ENCODE measurements around the gene TBXA2R.

The TBXA2R gene

GRCh38 chr19:3620817-3621547 is 14.3 kb upstream of the TBXA2R start:
- H3K27me3 ChIP-seq (ENCODE audit: insufficient read depth, poor library complexity, severe bottlenecking), result no peaks in the 10 kb centered on the region
- no peak overlapping the region for H3K27ac ChIP-seq (replicated peaks)
- TF ChIP-seq SPI1 (IDR thresholded peaks at IDR 0.05; ENCODE audit: borderline replicate concordance, low read depth) (no peak), GABPA (IDR thresholded peaks at IDR 0.05; ENCODE audit: low read depth) (no peak), CTCF (IDR thresholded peaks at IDR 0.05; ENCODE audit: insufficient read depth, low read length) (no peak), POLR2AphosphoS5 (IDR thresholded peaks at IDR 0.05; ENCODE audit: low read depth) (no peak), REST (IDR thresholded peaks at IDR 0.05; ENCODE audit: insufficient replicate concordance, low read depth) (no peak)
- no peak for DNase-seq (ENCODE audit: low read depth in 1 of 2, low spot score in 1 of 2)
- no peak overlapping the region for H3K4me3 ChIP-seq (replicated peaks; ENCODE audit: insufficient read depth, low read length)

- TF ChIP-seq GABPA (IDR thresholded peaks at IDR 0.05; ENCODE audit: low read depth), result no peak
- no peak for TF ChIP-seq CTCF (IDR thresholded peaks at IDR 0.05; ENCODE audit: insufficient read depth, low read length)
- no peak for TF ChIP-seq POLR2AphosphoS5 (IDR thresholded peaks at IDR 0.05; ENCODE audit: low read depth)
- no peak for TF ChIP-seq SPI1 (IDR thresholded peaks at IDR 0.05; ENCODE audit: borderline replicate concordance, low read depth)
- no peak for DNase-seq (ENCODE audit: low read depth in 1 of 2, low spot score in 1 of 2)
- no peak overlapping the region for H3K4me3 ChIP-seq (replicated peaks; ENCODE audit: insufficient read depth, low read length)
- H3K27me3 ChIP-seq (ENCODE audit: insufficient read depth, poor library complexity, severe bottlenecking), result no peaks in the 10 kb centered on the region
- H3K27ac ChIP-seq (replicated peaks), result no peak overlapping the region
Observed at GRCh38 chr19:3620145-3620816, 13.6 kb upstream of the TBXA2R start.

- no peak overlapping the region for H3K4me3 ChIP-seq (replicated peaks; ENCODE audit: insufficient read depth, low read length)
- no peak for DNase-seq (ENCODE audit: low read depth in 1 of 2, low spot score in 1 of 2)
- H3K27me3 ChIP-seq (ENCODE audit: insufficient read depth, poor library complexity, severe bottlenecking), result no peaks in the 10 kb centered on the region
- TF ChIP-seq SPI1 (IDR thresholded peaks at IDR 0.05; ENCODE audit: borderline replicate concordance, low read depth), result no peak
- TF ChIP-seq GABPA (IDR thresholded peaks at IDR 0.05; ENCODE audit: low read depth), result no peak
- TF ChIP-seq REST (IDR thresholded peaks at IDR 0.05; ENCODE audit: insufficient replicate concordance, low read depth), result no peak
- TF ChIP-seq POLR2AphosphoS5 (IDR thresholded peaks at IDR 0.05; ENCODE audit: low read depth), result no peak
- no peak for TF ChIP-seq CTCF (IDR thresholded peaks at IDR 0.05; ENCODE audit: insufficient read depth, low read length)
- no peak overlapping the region for H3K27ac ChIP-seq (replicated peaks)
Observed at GRCh38 chr19:3619631-3620012, 12.9 kb upstream of the TBXA2R start.
